ENCODE measurements around the gene SRGAP1. TPM values are rescaled to one million over a fixed set of nuclear protein-coding genes. Genes with fewer than 3 reads are reported as not detected.

SRGAP1 gene
- total and polyA plus RNA-seq, 2 of the 13 experiments (the other 11 are each of a cell fraction or from before 2014, with no cell fraction given), result 1.6 to 3.4 TPM

- CTCF ChIA-PET (ENCODE audit: low intra/inter-chr PET ratio, low total read pairs), result no interaction called here
- intact Hi-C loops (cut with micrococcal nuclease; ENCODE audit: unreplicated experiment) (no loop called here), in situ Hi-C loops (cut with HindIII; ENCODE audit: extremely low pct_ligation_motif_present, low pct_unique_long_range_greater_than_20kb) (no loop called here)
- FAIRE-seq (no peak), DNase-seq (ENCODE audit: low spot score) (no peak), ATAC-seq (no peak)
- Histone ChIP-seq H3K79me2 (ENCODE audit: insufficient read depth, low read length) (no peaks in the 10 kb centered on the region), H2AFZ (ENCODE audit: low read length) (no peak overlapping the region), H3K9me3 (ENCODE audit: low read length) (no peaks in the 10 kb centered on the region), H3K4me2 (ENCODE audit: low read depth, low read length) (no peak overlapping the region), H3K36me3 (replicated peaks in 1 of 2; ENCODE audit: control insufficient read depth in 1 of 2, insufficient read depth in 2 of 2, low read length in 2 of 2) (no peaks in the 10 kb centered on the region; a peak in 1 of 5 replicates), H3K4me3 (replicated peaks in 1 of 3; ENCODE audit: insufficient read depth in 1 of 3, low read depth in 2 of 3, low read length in 3 of 3) (no peak overlapping the region), H3K9ac (ENCODE audit: insufficient read depth, low read depth, low read length) (no peak overlapping the region), H3K27me3 (ENCODE audit: control insufficient read depth in 1 of 2, insufficient read depth in 2 of 2, low read length in 2 of 2) (no peaks in the 10 kb centered on the region), H3K4me1 (ENCODE audit: insufficient read depth, low read length) (no peaks in the 10 kb centered on the region), H3K27ac (ENCODE audit: extremely low read length, insufficient read depth, low read length) (no peak overlapping the region), H4K20me1 (ENCODE audit: insufficient read depth, low read length) (no peaks in the 10 kb centered on the region)
- BruUV-seq (replicated peaks), result no TSS peak
- 90% methylated on average over 1 of the region's 1 CpG for WGBS (ENCODE audit: low lambda C conversion rate)
- TF ChIP-seq PRDM10 (CRISPR knock-in tag; IDR thresholded peaks at IDR 0.05; ENCODE audit: low read depth), result no peak
- TF ChIP-seq CERS6 (CRISPR knock-in tag; IDR thresholded peaks at IDR 0.05), result no peak
- TF ChIP-seq ELF1 (CRISPR knock-in tag; IDR thresholded peaks at IDR 0.05), result no peak
- no peak for TF ChIP-seq ZNF136 (CRISPR knock-in tag; IDR thresholded peaks at IDR 0.05; ENCODE audit: low read depth)
- no peak for TF ChIP-seq ZBTB25 (CRISPR knock-in tag; IDR thresholded peaks at IDR 0.05)
- TF ChIP-seq GRHL1 (CRISPR knock-in tag; conservative IDR thresholded peaks at IDR 0.05), result no peak
- no peak for TF ChIP-seq POLR2AphosphoS2 (IDR thresholded peaks at IDR 0.05; ENCODE audit: low read depth, low read length)
- no peak for TF ChIP-seq ZBTB34 (CRISPR knock-in tag; IDR thresholded peaks at IDR 0.05)
- POLR2A ChIA-PET, result no interaction called here
Observed at GRCh38 chr12:64090047-64090446, 245.5 kb downstream of the SRGAP1 start.
